ENCODE data around the gene ABCC5.

ABCC5 gene

GRCh38 chr3:183968666-183969245 lies 48.9 kb downstream of the ABCC5 start:
- no peak for DNase-seq

- DNase-seq: no peak
Observed at GRCh38 chr3:183967693-183968092, 50.0 kb downstream of the ABCC5 start.

- no peak for DNase-seq
Observed at GRCh38 chr3:183966361-183966791, 51.3 kb downstream of the ABCC5 start.

- DNase-seq: no peak
Observed at GRCh38 chr3:183962807-183963206, 54.9 kb downstream of the ABCC5 start.

- DNase-seq: no peak
Observed at GRCh38 chr3:183959214-183959613, 58.5 kb downstream of the ABCC5 start.

- no peak for DNase-seq
Observed at GRCh38 chr3:183958775-183959174, 58.9 kb downstream of the ABCC5 start.

GRCh38 chr3:183958226-183958625 lies 59.5 kb downstream of the ABCC5 start:
- no peak for DNase-seq

- no peak for DNase-seq
Observed at GRCh38 chr3:183954875-183955274, 62.8 kb downstream of the ABCC5 start.

GRCh38 chr3:183953471-183954070 lies 64.1 kb downstream of the ABCC5 start:
- no peak for DNase-seq

- DNase-seq: no peak
Observed at GRCh38 chr3:183951459-183951858, 66.2 kb downstream of the ABCC5 start.

- no peak for DNase-seq
Observed at GRCh38 chr3:183949690-183950089, 68.0 kb downstream of the ABCC5 start.

- DNase-seq: no peak
Observed at GRCh38 chr3:183946037-183946436, 71.6 kb downstream of the ABCC5 start.

GRCh38 chr3:183944775-183945174 lies 72.9 kb downstream of the ABCC5 start:
- no peak for DNase-seq

- DNase-seq: no peak
Observed at GRCh38 chr3:183943739-183944138, 73.9 kb downstream of the ABCC5 start.

- DNase-seq: no peak
Observed at GRCh38 chr3:183941216-183941615, 76.5 kb downstream of the ABCC5 start.

GRCh38 chr3:183937601-183938286 lies 79.9 kb downstream of the ABCC5 start:
- DNase-seq: no peak

GRCh38 chr3:183933160-183933559 lies 84.5 kb downstream of the ABCC5 start:
- no peak for DNase-seq

GRCh38 chr3:183931881-183932280 lies 85.8 kb downstream of the ABCC5 start:
- DNase-seq: no peak

- no peak for DNase-seq
Observed at GRCh38 chr3:183930086-183930485, 87.6 kb downstream of the ABCC5 start.

GRCh38 chr3:183927059-183927458 lies 90.6 kb downstream of the ABCC5 start:
- DNase-seq: no peak

GRCh38 chr3:183924956-183925355 lies 92.7 kb downstream of the ABCC5 start:
- DNase-seq: no peak

GRCh38 chr3:183924543-183924942 lies 93.1 kb downstream of the ABCC5 start:
- DNase-seq: no peak

GRCh38 chr3:183922421-183922820 lies 95.3 kb downstream of the ABCC5 start:
- DNase-seq: no peak

- no peak for DNase-seq
Observed at GRCh38 chr3:183921096-183921495, 96.6 kb downstream of the ABCC5 start.

GRCh38 chr3:183920416-183920815 lies 97.3 kb downstream of the ABCC5 start:
- no peak for DNase-seq

Data from NCI-H446 treated with DMSO at 0.1 percent for 48 hours (cell line).